Renal pelvis (tissue), 12 donors: ENCODE data around the gene TM9SF4. TPM values are rescaled to one million over a fixed set of nuclear protein-coding genes. Genes with fewer than 3 reads are reported as not detected.
A peak's percentile ranks its signal among the peaks of the same experiment; 100 is the strongest.

ENCODE experiments used
- DNase-seq: peaks from one replicate; pipeline ENCODE4 v3.0.0-alpha.2; 2013
- long read RNA-seq, 16 experiments: transcript quantifications; one replicate each; lab custom pipeline, GENCODE V29; 2026
- polyA plus RNA-seq, 3 donors: library from polyadenylated mRNA; unstranded; fragments of 120-200 nt; gene quantifications; one replicate each; pipeline ENCODE4 v1.2.1, GENCODE V29; 2013; ENCODE audit not compliant: insufficient read length in 3 of 3

The TM9SF4 gene
- polyA plus RNA-seq, result 10 to 100 TPM; 66.6 to 73.9 (median 71.9) TPM
- long read RNA-seq, donor 1, transcript TM9SF4-202 (18 exons, 3,978 nt), result major isoform, 7 of 9 reads
- long read RNA-seq, donor 1, partial matches to known transcripts, result 0 of 9 reads
- long read RNA-seq, donor 1, other reads (novel, unspliced or antisense), result 0 of 9 reads
- long read RNA-seq, donor 2, transcript TM9SF4-202 (18 exons, 3,978 nt), result major isoform, 8 of 8 reads
- long read RNA-seq, donor 2, partial matches to known transcripts, result 0 of 8 reads
- long read RNA-seq, donor 2, other reads (novel, unspliced or antisense), result 0 of 8 reads
- long read RNA-seq, donor 3, partial matches to known transcripts, result 6 of 11 reads
- long read RNA-seq, donor 3, other reads (novel, unspliced or antisense), result 0 of 11 reads
- long read RNA-seq, donor 4, transcript TM9SF4-202 (18 exons, 3,978 nt), result major isoform, 8 of 8 reads
- long read RNA-seq, donor 4, partial matches to known transcripts, result 0 of 8 reads
- long read RNA-seq, donor 4, other reads (novel, unspliced or antisense), result 0 of 8 reads
- long read RNA-seq, donor 5, result 0 reads
- long read RNA-seq, donor 6, transcript TM9SF4-202 (18 exons, 3,978 nt), result major isoform, 9 of 9 reads
- long read RNA-seq, donor 6, partial matches to known transcripts, result 0 of 9 reads
- long read RNA-seq, donor 6, other reads (novel, unspliced or antisense), result 0 of 9 reads
- long read RNA-seq, donor 7, partial matches to known transcripts, result 0 of 4 reads
- long read RNA-seq, donor 7, other reads (novel, unspliced or antisense), result 0 of 4 reads
- long read RNA-seq, donor 8, partial matches to known transcripts, result 0 of 4 reads
- long read RNA-seq, donor 8, other reads (novel, unspliced or antisense), result 0 of 4 reads
- long read RNA-seq, donor 9, partial matches to known transcripts, result 0 of 4 reads
- long read RNA-seq, donor 9, other reads (novel, unspliced or antisense), result 0 of 4 reads
- long read RNA-seq, donor 10, transcript TM9SF4-202 (18 exons, 3,978 nt), result major isoform, 6 of 14 reads
- long read RNA-seq, donor 10, partial matches to known transcripts, result 6 of 14 reads
- long read RNA-seq, donor 10, other reads (novel, unspliced or antisense), result 0 of 14 reads
- long read RNA-seq, donor 11, partial matches to known transcripts, result 0 of 5 reads
- long read RNA-seq, donor 11, other reads (novel, unspliced or antisense), result 0 of 5 reads
- long read RNA-seq, donor 12, transcript TM9SF4-202 (18 exons, 3,978 nt), result major isoform, 12 of 14 reads
- long read RNA-seq, donor 12, partial matches to known transcripts, result 0 of 14 reads
- long read RNA-seq, donor 12, other reads (novel, unspliced or antisense), result 0 of 14 reads
- long read RNA-seq, donor 13, partial matches to known transcripts, result 0 of 2 reads
- long read RNA-seq, donor 13, other reads (novel, unspliced or antisense), result 0 of 2 reads
- long read RNA-seq, donor 14, transcript TM9SF4-202 (18 exons, 3,978 nt), result major isoform, 10 of 24 reads
- long read RNA-seq, donor 14, partial matches to known transcripts, result 11 of 24 reads
- long read RNA-seq, donor 14, other reads (novel, unspliced or antisense), result 0 of 24 reads
- long read RNA-seq, donor 15, transcript TM9SF4-202 (18 exons, 3,978 nt), result major isoform, 6 of 12 reads
- long read RNA-seq, donor 15, partial matches to known transcripts, result 5 of 12 reads
- long read RNA-seq, donor 15, other reads (novel, unspliced or antisense), result 0 of 12 reads
- long read RNA-seq, donor 16, transcript TM9SF4-202 (18 exons, 3,978 nt), result major isoform, 9 of 16 reads
- long read RNA-seq, donor 16, partial matches to known transcripts, result 5 of 16 reads
- long read RNA-seq, donor 16, other reads (novel, unspliced or antisense), result 0 of 16 reads

GRCh38 chr20:32109392-32110172, at the start of gene TM9SF4:
TM9SF4 (plus strand) TSS chr20:32109714; CDS start chr20:32109741, 27 bp downstream.
- DNase-seq, result peak; percentile 98

GRCh38 chr20:32062776-32063170, 46.7 kb upstream of the TM9SF4 start:
- no peak for DNase-seq

- DNase-seq, result no peak
Measured at GRCh38 chr20:32063695-32064094, 45.8 kb upstream of the TM9SF4 start.

DNA sequence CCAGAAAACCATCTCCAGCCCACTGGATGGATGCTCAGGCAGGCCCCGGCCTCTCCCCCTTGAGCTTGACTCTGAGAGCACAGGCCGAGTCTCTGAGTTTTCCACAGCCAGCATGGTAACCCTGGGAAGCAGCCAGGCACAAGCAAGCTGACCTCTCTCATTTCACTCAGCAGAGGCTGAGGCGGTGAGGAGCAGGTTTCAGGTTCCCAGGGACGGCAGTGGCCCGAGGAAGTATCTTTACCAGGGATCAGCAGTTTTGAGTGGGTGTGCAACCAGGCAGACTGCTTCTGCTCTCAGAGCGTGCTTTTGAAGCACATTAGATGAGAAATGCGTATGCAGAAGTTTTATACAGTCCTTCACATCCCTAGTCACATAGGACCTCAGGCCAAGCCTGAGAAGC, 44.8 kb upstream of the TM9SF4 start:
- DNase-seq, result peak; percentile 72

GRCh38 chr20:32067234-32067821, 42.2 kb upstream of the TM9SF4 start:
- DNase-seq, result no peak

- DNase-seq, result no peak
Measured at GRCh38 chr20:32068174-32068573, 41.3 kb upstream of the TM9SF4 start.

GRCh38 chr20:32069711-32070110, 39.8 kb upstream of the TM9SF4 start:
- no peak for DNase-seq

DNA sequence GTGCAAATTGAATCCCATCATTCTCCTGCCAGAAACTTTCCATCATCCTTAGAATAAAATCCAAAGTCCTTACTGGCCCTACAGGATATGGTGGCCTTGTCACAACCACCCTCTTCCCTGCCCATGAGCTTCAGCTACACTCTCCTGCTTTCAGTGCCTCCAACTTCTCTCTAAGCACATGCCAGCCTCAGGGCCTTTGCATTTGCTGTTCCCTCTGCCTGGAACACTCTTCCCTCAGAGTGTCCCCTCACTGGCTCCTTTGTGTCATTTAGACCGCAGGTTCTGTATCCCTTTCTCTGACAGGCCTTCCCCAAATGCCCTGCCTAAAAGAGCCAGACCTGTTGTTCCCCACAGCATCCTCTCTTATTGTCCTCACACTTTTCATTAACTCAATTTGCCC, 39.2 kb upstream of the TM9SF4 start:
- no peak for DNase-seq

- no peak for DNase-seq
Measured at GRCh38 chr20:32070690-32071213, 38.8 kb upstream of the TM9SF4 start.

GRCh38 chr20:32071395-32072167, 37.9 kb upstream of the TM9SF4 start:
- no peak for DNase-seq

GRCh38 chr20:32072168-32072750, 37.3 kb upstream of the TM9SF4 start:
- DNase-seq, result no peak

GRCh38 chr20:32075534-32075933, 34.0 kb upstream of the TM9SF4 start:
- no peak for DNase-seq

DNA sequence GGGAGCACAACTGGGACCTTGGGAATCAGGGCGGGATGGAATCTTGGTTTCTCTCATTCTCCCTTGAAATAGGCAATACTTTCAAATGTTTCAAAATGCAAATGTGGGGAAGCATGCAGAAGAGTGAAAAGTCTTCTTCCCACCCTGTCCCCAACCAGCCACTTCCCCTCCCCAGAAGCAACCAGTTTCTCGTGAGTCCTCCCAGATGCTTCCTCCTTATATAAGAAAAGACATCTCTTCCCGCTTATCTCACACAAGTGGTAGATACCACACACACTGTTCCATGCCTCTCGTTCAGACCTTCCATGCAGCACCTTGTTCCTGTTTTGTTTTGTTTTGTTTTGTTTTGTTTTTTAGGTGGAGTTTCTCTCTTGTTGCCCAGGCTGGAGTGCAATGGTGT, 32.3 kb upstream of the TM9SF4 start:
- no peak for DNase-seq

- DNase-seq, result no peak
Measured at GRCh38 chr20:32078322-32078721, 31.2 kb upstream of the TM9SF4 start.

GRCh38 chr20:32078791-32079190, 30.7 kb upstream of the TM9SF4 start:
- no peak for DNase-seq

GRCh38 chr20:32079655-32080109, 29.8 kb upstream of the TM9SF4 start:
- DNase-seq, result no peak

DNA sequence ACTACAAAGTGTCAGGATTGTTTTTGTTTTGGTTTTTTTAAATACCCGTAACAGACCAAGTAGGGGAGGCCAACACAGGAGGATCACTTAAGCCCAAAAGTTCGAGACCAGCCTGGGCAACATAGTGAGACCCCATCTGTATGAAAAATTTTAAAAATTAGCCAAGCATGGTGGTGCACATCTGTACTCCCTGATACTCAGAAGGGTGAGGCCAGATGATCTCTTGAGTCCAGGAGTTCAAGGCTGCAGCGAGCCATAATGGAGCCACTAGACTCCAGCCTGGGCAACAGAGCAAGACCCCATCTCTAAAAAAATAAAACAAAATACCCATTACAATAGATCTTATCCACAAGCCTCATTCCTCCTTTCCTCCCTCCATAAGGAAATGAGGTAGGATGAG, 28.7 kb upstream of the TM9SF4 start:
- DNase-seq, result no peak

- DNase-seq, result no peak
Measured at GRCh38 chr20:32083469-32083868, 26.0 kb upstream of the TM9SF4 start.
